IPS DF 19.7 (cell line): ENCODE measurements around the gene CD99L2.

Experiments used
- DNase-seq: peaks from one replicate; pipeline ENCODE4 v3.0.0-alpha.2; 2013; ENCODE audit warnings: low read depth, low spot score

CD99L2 gene

GRCh38 chrX:150792949-150793527 lies 105.4 kb downstream of the CD99L2 start:
- DNase-seq: no peak

DNA sequence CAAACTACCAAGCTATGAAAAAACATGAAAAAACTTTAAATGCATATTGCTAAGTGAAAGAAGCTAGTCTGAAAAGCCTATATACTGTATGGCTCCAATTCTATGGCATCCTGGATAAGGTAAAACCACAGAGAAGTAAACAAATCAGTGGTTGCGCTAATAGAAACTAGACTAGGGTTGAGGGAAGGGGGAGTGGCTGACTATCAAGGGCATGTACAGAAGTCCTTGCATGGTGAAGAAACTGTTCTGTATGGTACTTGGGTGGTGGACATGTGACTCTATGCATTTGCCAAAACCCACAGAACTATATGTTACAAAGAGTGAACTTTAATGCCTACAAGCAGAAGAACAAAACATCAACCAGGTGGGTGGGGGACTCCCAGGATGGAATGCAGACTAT lies 108.4 kb downstream of the CD99L2 start:
- no peak for DNase-seq

- DNase-seq: no peak
Measured at GRCh38 chrX:150781677-150782076, 116.8 kb downstream of the CD99L2 start.

- no peak for DNase-seq
Measured at GRCh38 chrX:150779385-150779784, 119.1 kb downstream of the CD99L2 start.

- DNase-seq: no peak
Measured at GRCh38 chrX:150777328-150777992, 121.0 kb downstream of the CD99L2 start.

DNA sequence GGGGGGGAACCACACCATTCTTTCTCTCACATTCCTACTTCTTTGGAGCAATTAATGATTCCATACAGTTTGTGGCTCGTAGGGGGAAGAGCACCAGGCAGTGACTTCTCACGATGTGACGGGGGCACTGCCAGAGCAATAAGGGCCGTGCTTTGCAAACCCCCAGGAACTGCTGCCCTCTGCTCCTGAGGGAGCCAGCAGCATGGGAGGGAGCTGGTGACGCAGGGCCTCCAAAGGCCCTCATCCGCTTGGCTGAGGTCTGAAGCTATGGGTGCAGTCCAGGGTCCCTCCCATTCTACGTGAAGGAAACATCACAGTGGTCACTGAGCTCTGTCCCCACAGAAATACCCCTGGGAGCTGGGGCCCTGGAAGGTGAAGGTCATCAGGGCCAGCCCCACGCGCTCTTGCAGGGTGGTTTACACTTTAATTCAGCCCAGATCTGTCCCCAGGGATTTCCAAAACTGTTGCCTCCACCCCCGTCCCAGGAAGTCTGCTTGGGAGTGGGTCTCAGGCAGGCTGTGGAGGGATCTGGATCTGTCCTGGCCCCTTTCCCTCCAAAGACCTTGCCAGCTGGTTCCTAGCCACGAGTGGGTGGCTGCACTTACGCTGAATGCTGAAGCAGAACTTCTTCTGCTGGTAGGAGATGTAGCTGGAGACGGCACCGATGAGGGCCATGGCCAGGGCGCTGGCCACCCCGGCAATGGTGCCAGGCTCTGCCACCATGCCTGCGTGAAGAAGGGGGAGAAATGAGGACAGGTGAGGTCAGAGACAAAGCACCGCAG lies 122.7 kb downstream of the CD99L2 start:
- DNase-seq: no peak

DNA sequence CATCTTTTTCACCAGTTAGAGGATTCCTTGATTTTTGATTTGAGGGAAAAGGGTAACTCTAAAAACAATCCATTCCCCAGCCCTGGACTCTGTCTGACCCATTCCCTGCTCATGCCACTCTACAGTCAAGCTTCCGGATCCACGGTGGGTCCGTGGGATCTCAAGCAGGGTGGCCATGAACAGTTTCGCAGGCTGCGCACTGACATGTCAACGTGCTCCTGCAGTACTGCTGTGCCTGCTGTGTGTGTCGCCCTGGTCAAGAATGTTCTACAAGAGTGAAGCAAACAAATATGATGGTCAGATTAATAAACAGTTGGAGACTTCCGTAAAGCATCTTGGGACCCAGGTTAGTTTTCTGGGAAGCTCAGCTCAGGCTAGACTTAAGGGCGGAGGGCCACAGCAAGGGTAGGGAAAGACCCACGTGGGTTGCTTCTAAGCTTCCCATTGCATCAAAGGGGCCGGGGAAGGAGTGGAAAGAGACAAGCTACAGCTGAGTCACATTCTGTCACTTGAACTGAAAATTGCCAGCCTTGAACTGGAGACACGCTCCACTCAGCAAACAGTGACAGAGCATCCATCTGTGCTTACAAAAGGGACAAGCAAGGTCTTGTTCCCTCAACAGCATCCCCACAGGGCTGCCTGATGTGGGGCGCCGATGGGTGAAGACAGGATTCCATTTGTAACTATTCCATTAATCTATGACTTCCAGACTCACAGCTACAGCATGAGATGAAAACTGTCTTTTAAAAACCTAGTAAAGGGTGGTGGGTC lies 123.5 kb downstream of the CD99L2 start:
- DNase-seq: no peak

- DNase-seq: no peak
Measured at GRCh38 chrX:150773634-150774033, 124.8 kb downstream of the CD99L2 start.

DNA sequence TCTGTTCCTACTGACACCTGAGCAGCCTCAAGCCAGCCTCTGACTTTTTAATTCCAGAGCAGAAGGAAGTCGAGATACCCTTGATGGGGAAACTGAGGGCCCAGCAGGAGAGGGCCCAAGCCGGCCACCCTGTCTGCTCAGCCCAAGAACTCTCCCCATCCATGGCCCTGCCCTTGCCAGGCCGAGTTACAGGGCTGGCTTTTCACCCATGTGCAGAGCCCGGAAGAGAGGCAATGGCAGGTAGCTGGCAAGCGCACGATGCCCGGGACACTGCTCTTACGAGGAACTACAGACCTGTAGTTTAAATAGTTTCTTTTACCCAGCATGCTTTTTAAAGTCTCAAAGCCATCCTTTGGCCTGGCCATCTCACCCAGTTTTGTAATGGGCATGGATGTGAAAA lies 125.4 kb downstream of the CD99L2 start:
- no peak for DNase-seq

DNA sequence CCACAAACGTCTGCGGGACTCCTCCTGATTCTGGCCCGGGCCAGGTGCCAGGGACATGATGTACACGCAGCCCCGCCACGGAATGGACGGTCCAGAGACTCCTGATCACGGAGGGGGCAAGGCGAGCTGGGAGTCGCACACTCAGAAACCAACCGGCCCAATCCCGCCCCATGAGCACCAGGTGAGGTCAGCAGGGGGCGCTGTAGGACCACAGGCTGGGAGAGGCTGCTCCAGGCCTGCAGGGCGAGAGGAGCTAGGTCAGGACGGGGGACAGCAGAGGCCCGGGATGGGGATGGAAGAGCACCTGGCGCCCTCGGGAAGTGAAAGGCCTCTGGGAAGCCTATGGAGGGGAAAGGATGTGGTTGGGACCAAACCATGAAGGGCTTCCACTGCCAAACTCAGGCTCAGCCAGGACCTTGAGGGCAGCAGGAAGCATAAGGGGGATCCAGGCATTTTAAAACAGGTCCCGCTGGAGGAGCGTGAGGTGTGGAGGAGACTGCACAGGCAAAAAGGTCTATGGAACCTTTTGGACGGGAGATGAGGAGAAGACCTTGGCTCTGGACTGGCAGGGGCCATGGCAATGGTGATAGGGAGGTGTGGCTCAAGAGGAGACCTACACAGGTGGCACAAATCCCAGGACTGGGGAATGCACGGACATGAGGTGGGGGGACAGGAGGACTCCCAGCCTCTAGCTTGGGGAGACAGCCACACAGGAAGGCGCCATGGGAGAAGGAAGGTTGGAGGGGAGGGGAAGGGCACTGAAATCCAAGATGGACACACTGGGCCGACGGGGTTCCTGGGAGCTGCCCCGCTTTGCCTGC lies 126.1 kb downstream of the CD99L2 start:
- DNase-seq: no peak

GRCh38 chrX:150771116-150771515 lies 127.4 kb downstream of the CD99L2 start:
- no peak for DNase-seq

GRCh38 chrX:150770623-150771022 lies 127.8 kb downstream of the CD99L2 start:
- DNase-seq: no peak

DNA sequence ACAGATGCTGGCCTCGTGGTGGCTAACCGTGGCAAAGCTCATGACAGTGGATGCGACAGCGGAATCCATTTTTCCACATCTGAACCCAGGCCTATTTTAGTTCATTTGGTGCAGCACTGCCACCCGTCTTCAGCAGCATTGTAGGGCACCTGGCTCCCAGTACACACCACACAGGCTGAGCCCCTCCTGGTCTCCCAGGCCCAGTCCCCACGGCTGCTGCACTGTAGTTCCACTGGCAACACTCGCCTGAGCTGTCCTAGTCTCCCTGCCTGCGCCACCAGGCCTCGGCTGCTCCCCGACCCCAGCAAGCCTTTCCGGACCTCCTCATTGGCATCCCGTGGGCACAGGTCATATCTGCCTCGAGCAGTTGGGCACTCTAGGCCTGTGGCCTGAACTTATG lies 129.1 kb downstream of the CD99L2 start:
- DNase-seq: no peak

DNA sequence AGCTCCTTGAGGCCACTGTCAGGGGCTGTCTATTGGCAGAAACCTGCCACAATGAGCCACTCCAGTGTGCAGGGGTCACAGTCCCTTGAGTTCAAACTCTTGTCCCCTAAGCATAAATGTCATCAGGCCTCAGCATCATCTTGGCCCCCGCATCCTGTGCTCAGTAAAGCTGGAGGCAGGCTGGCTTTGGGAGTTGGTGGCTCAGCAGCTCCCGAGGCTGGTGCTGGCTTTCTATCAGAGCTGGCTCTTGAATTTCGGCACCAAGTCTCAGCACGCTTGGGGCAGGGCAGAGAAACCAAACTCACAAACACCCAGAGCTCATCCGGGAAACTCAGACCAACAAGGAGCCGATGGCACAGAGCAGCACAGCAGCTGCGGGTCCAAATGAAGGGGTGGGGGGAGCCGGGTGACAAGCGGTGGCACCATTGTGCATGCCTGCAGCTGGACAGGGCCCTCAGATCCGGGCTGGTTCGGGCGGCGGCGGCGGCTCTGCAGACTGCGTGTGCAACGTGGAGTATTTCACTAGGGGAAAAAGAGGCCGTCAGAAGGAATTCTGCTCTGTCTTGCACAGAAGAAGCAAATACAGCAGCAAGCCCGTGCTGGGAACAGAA lies 129.8 kb downstream of the CD99L2 start:
- no peak for DNase-seq

GRCh38 chrX:150768132-150768485 lies 130.4 kb downstream of the CD99L2 start:
- DNase-seq: no peak

DNA sequence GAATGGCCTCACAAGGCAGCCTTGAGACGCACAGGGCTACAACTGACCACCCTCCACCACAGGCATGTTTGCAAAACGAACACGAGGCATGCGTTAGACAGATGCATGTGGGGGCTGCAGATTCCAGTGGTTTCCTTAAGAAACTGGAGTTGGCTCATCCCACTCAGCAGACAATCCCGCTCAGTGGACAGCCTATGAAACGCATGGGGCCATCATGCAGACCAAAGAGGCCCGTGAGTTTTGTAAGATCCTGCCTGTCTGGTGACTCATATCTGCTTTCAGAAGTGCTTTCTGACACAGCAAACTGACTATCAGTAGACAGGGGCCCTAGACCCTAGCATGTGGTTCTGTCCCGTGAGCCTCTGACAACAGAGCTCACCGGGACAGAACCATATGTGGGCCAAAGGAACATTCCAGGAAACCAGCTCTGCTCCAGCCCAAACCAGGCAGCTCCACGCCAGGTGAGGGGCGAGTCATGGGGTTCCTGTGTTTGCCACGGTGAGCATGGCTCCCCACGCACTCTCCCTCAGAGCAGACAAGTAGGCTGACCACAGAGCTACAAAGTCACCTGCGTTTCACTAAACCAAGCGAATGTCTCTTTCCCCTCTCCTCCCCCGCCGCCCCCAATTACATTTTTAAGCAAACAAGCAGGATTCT lies 130.9 kb downstream of the CD99L2 start:
- DNase-seq: no peak

GRCh38 chrX:150767045-150767395 lies 131.4 kb downstream of the CD99L2 start:
- no peak for DNase-seq

DNA sequence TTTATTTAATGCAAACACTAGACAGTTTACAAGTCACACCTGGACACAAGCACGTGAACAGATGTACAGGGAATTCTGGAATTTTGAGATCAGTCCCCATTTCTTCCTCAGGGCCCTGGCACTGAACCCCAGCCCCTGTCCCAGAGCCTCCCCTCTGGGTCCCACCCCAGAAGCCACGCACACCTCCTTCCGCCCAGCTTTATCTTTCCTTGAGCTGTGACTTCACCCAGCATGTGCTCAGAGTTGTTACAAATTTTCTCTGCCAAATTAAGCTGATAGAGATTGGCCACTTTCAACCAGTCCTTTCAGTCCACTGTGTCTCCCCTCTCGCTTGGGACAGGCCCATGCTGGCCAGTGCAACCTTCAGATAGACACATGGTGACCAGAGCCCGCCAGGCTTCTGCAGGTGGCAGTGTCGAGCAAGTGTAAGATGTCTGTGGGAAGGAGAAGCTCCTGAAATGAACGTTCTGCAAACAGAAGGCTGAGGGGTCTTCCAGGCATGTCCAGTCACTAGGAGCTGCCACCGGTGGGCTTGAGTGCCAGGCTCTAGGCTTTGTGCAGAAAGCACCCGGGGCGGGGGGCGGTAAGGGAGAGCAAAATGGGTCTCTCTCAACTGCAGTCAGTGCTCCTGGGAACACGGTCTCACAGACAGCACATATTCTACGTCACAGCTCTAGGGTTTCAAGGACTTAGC lies 132.0 kb downstream of the CD99L2 start:
- no peak for DNase-seq

GRCh38 chrX:150765782-150766350 lies 132.6 kb downstream of the CD99L2 start:
- DNase-seq: no peak

DNA sequence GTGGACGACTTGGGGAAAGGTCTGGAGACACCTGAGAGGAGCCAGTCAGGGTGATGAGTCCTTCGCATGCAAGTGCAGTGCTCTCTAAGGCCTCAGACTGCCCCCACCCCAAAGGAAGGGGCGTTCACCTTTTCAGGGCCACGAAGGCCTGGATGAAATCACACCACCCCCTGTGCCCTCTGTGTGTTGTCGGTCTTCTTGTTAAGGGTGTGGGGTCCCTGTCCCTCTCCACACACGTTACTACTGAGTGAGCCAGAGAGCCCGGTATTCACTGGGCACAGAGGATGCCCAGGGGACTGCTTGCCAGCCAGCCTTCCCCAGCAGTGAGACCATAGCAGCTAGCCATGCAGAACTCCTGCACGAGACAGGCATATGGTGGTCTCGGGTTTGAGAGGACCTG lies 133.2 kb downstream of the CD99L2 start:
- no peak for DNase-seq
